NT2/D1 (cell line): ENCODE results near the gene RIMBP2.

Experiments used
- SUZ12 ChIP-seq: IDR thresholded peaks from 2 replicates; pipeline ENCODE4 v1.6.1; 2011; ENCODE audit not compliant: insufficient read length, insufficient read depth; ENCODE audit errors: extremely low read depth
- YY1 ChIP-seq: IDR thresholded peaks from 2 replicates; pipeline ENCODE4 v1.6.1; 2011; ENCODE audit not compliant: insufficient read length, insufficient read depth
- ZNF274 ChIP-seq: IDR thresholded peaks from 2 replicates; pipeline ENCODE4 v1.6.1; 2011; ENCODE audit warnings: mild to moderate bottlenecking, low read depth, low read length

- TF ChIP-seq ZNF274 (no peak), SUZ12 (no peak), YY1 (no peak)
Measured at GRCh38 chr12:130709971-130710732, 5.9 kb downstream of the RIMBP2 start.
